ENCODE data around the gene BDH1. TPM values are rescaled to one million over a fixed set of nuclear protein-coding genes. Genes with fewer than 3 reads are reported as not detected.

Gene BDH1
- total and polyA plus RNA-seq, 2 of the 13 experiments (the other 11 are each of a cell fraction or from before 2014, with no cell fraction given): 21.2 to 71.9 TPM

GRCh38 chr3:197592361-197593045, 36.7 kb upstream of the BDH1 start (continued):
- no peak for TF ChIP-seq SMAD1 (CRISPR knock-in tag; IDR thresholded peaks at IDR 0.05; ENCODE audit: borderline replicate concordance, low read depth)
- TF ChIP-seq ZBTB38 (CRISPR knock-in tag; IDR thresholded peaks at IDR 0.05): peak; percentile 59
- no peak for TF ChIP-seq HOXD1 (CRISPR knock-in tag; IDR thresholded peaks at IDR 0.05)
- TF ChIP-seq SALL1 (CRISPR knock-in tag; IDR thresholded peaks at IDR 0.05): no peak
- TF ChIP-seq MAX (IDR thresholded peaks at IDR 0.05): no peak
- TF ChIP-seq ZC3H4 (CRISPR knock-in tag; IDR thresholded peaks at IDR 0.05; ENCODE audit: borderline replicate concordance): no peak
- TF ChIP-seq ZNF790 (CRISPR knock-in tag; IDR thresholded peaks at IDR 0.05; ENCODE audit: borderline replicate concordance): no peak
- TF ChIP-seq CCAR2 (optimal IDR thresholded peaks at IDR 0.05; ENCODE audit: low read depth, low read length): no peak
- peak; percentile 61; the same call in 1 of the 2 replicates for TF ChIP-seq ZNF44 (CRISPR knock-in tag; IDR thresholded peaks at IDR 0.05)
- TF ChIP-seq MAFG (CRISPR knock-in tag; IDR thresholded peaks at IDR 0.05): no peak
- no peak for TF ChIP-seq ZNF205 (CRISPR knock-in tag; IDR thresholded peaks at IDR 0.05)
- TF ChIP-seq ZSCAN25 (CRISPR knock-in tag; IDR thresholded peaks at IDR 0.05): 0 out of 2 replicates have a peak, but pooled peaks have one; percentile 43
- no peak for TF ChIP-seq ZNF746 (CRISPR knock-in tag; IDR thresholded peaks at IDR 0.05)
- TF ChIP-seq DMAP1 (CRISPR knock-in tag; IDR thresholded peaks at IDR 0.05): no peak
- no peak for TF ChIP-seq ETS1 (CRISPR knock-in tag; IDR thresholded peaks at IDR 0.05)
- no peak for TF ChIP-seq ZMAT5 (CRISPR knock-in tag; IDR thresholded peaks at IDR 0.05; ENCODE audit: borderline replicate concordance, low read depth)
- 0 out of 2 replicates have a peak, but pooled peaks have one; percentile 10 for TF ChIP-seq ZNF580 (CRISPR knock-in tag; IDR thresholded peaks at IDR 0.05; ENCODE audit: borderline replicate concordance, low read depth)
- TF ChIP-seq MAFK (conservative IDR thresholded peaks at IDR 0.05 in 1 of 2, IDR thresholded peaks at IDR 0.05 in 1 of 2; ENCODE audit: low read length in 2 of 2): no peak
- no peak for TF ChIP-seq ARID2 (CRISPR knock-in tag; IDR thresholded peaks at IDR 0.05; ENCODE audit: borderline replicate concordance)
- TF ChIP-seq POGK (CRISPR knock-in tag; conservative IDR thresholded peaks at IDR 0.05): 0 out of 2 replicates have a peak, but pooled peaks have one; percentile 21
- no peak; the same call in 1 of the 2 replicates for TF ChIP-seq BCL6 (CRISPR knock-in tag; IDR thresholded peaks at IDR 0.05)
- TF ChIP-seq TCF7 (IDR thresholded peaks at IDR 0.05; ENCODE audit: low read depth): no peak
- no peak for TF ChIP-seq ZNF564 (CRISPR knock-in tag; IDR thresholded peaks at IDR 0.05)
- peak; percentile 38; the same call in 1 of the 2 replicates for TF ChIP-seq BCL3 (CRISPR knock-in tag; IDR thresholded peaks at IDR 0.05)
